Kidney (tissue), 14 donors: ENCODE measurements around the gene SECTM1. TPM values are rescaled to one million over a fixed set of nuclear protein-coding genes. Genes with fewer than 3 reads are reported as not detected.

Source experiments
- DNase-seq, 5 donors: peaks; one replicate each; pipeline ENCODE4 v3.0.0-alpha.2; 2013 to 2020
- FAIRE-seq: peaks from 2 replicates; lab custom pipeline; 2012; peaks lifted over from hg19 to GRCh38; lab: Jason Lieb, UNC
- H3K27ac ChIP-seq, 2 donors: one replicate each; pipeline ENCODE4 v1.7.0; 2013; ENCODE audit warnings: low read depth in 2 of 2, low read length in 2 of 2, inconsistent platforms in 1 of 2
- H3K27me3 ChIP-seq: one replicate; pipeline ENCODE4 v1.7.1; 2013; ENCODE audit warnings: low read length, inconsistent platforms; ENCODE audit not compliant: control insufficient read depth, insufficient read depth
- H3K36me3 ChIP-seq, 3 donors: one replicate each; pipeline versions ENCODE4 v1.7.0 to v1.7.1; 2013; ENCODE audit warnings: low read length in 3 of 3, control low read depth in 1 of 3, inconsistent platforms in 1 of 3; ENCODE audit not compliant: insufficient read depth in 3 of 3, control insufficient read depth in 2 of 3
- H3K4me1 ChIP-seq, 3 donors: one replicate each; pipeline versions ENCODE4 v1.7.0 to v1.7.1; 2013; ENCODE audit warnings: low read length in 3 of 3, inconsistent platforms in 1 of 3, low read depth in 1 of 3; ENCODE audit not compliant: control insufficient read depth in 2 of 3, insufficient read depth in 2 of 3
- H3K4me3 ChIP-seq, 3 donors: one replicate each; pipeline versions ENCODE4 v1.7.0 to v1.8.1; 2013; ENCODE audit warnings: low read length in 3 of 3, control low read depth in 1 of 3, inconsistent platforms in 1 of 3
- H3K9ac ChIP-seq, 3 donors: one replicate each; pipeline versions ENCODE4 v1.7.0 to v1.7.1; 2013; ENCODE audit warnings: low read length in 3 of 3, control low read depth in 1 of 3, inconsistent platforms in 1 of 3
- H3K9me3 ChIP-seq, 3 donors: one replicate each; pipeline versions ENCODE4 v1.7.0 to v1.7.1; 2013; ENCODE audit warnings: low read length in 3 of 3, control low read depth in 1 of 3, inconsistent platforms in 1 of 3; ENCODE audit not compliant: control insufficient read depth in 2 of 3, insufficient read depth in 1 of 3
- intact Hi-C: fragments of 100-400 bp; cut with DNase I; formaldehyde crosslinking; loops from one replicate; pipeline ENCODE4 v1.11.1; 2022
- polyA plus RNA-seq: library from polyadenylated mRNA; stranded (reverse); fragments of 350-450 nt; fragmentation: Illumina TruSeq; extraction: RNeasy Lipid Tissue Mini Kit (QIAGEN cat#74804); gene quantifications from one replicate; pipeline ENCODE4 v1.2.3, GENCODE V29; 2014; ENCODE audit warnings: low read depth, low replicate concordance; ENCODE audit not compliant: insufficient read depth
- total RNA-seq: library from RNA; stranded (reverse); fragmentation: NEBNext Ultra II Directional; extraction: Animal tissue kit (Norgen Biotek cat#: 25700); gene quantifications from one replicate; pipeline ENCODE4 v1.2.1, GENCODE V29; 2021
- TF ChIP-seq, protein P1 (sequence below): IDR thresholded peaks from 3 replicates; pipeline ENCODE4 v1.5.1; 2012; ENCODE audit warnings: mild to moderate bottlenecking, moderate library complexity, borderline replicate concordance; ENCODE audit not compliant: insufficient read depth; ENCODE audit errors: extremely low read depth
- donor health status: control.
- donor health status: control.
- donor health status: control.
- donor health status: control.
- donor health status: control.
- donor health status: DM: yes; HTN: yes; CAD: no.
- donor health status: Normal renal cell carcinoma (clear cell type).

SECTM1 gene
- total and polyA plus RNA-seq, 2 donors from 2014 or later = 15.4 to 87.5 TPM

DNA sequence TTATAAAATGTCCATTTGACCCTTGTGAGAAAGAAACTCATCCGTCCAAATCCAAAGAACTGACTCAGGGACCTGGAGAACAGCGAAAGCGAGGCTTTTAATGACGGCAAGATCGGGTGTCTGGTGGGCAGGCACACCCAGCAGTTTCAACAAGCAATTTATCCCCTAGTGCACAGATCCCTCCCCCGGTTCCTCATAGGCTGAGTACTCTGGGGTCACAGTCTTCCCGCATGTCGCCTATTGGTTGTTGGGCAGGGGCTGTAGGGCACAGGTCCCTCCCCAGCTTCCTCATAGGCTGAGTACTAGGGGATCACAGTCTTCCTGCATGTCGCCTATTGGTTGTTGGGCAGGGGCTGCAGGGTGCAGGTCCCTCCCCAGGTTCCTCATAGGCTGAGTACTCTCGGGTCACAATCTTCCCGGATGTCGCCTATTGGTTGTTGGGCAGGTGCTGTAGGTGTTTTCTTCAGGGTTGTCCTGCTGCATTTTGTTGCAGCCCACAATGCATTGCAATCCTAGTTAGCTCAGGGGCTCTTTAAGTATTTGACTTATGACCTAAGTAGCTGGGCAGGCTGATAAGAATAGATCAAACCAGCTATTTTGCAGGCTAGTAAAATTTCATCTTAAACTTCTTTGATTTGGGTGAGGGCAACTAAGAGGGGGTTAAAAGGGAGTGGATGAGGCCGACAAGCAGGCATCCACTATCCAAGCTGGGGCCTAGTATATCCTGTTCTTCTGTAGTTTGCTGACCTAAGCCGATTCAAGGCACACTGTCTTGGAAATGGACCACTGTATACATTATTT is 34.4 kb upstream of the SECTM1 start:
- intact Hi-C loops = no loop called here
- no peaks in the 10 kb centered on the region for H3K27me3 ChIP-seq

DNA sequence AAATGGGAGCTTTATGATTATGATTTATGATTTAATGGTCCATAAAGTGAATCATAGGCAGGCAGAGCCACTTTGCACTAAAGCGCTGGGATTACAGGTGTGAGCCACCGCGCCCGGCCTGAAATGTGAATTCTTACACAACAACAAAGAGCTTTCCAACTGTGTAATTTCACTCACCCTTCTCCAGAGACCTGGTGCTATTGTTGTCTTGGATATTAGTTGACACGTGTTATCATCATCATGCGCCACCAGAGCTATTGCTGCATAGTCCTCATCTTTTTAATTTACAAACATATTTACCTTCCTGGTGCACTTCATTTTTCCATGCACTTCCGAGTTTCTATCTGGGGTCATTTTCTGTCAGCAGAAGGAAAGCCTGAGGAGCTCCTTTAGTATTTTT is 33.2 kb upstream of the SECTM1 start:
- H3K27ac ChIP-seq = no peak overlapping the region
- H3K9ac ChIP-seq = no peak overlapping the region
- no peaks in the 10 kb centered on the region for H3K36me3 ChIP-seq
- H3K27me3 ChIP-seq = no peaks in the 10 kb centered on the region
- H3K9me3 ChIP-seq = no peaks in the 10 kb centered on the region
- intact Hi-C loops = no loop called here
- DNase-seq (no peak), FAIRE-seq (no peak)
- TF ChIP-seq, protein P1, sequence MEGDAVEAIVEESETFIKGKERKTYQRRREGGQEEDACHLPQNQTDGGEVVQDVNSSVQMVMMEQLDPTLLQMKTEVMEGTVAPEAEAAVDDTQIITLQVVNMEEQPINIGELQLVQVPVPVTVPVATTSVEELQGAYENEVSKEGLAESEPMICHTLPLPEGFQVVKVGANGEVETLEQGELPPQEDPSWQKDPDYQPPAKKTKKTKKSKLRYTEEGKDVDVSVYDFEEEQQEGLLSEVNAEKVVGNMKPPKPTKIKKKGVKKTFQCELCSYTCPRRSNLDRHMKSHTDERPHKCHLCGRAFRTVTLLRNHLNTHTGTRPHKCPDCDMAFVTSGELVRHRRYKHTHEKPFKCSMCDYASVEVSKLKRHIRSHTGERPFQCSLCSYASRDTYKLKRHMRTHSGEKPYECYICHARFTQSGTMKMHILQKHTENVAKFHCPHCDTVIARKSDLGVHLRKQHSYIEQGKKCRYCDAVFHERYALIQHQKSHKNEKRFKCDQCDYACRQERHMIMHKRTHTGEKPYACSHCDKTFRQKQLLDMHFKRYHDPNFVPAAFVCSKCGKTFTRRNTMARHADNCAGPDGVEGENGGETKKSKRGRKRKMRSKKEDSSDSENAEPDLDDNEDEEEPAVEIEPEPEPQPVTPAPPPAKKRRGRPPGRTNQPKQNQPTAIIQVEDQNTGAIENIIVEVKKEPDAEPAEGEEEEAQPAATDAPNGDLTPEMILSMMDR = no peak
- H3K4me3 ChIP-seq = no peak overlapping the region
- H3K4me1 ChIP-seq = peaks cover 0 to 6% (median 0%) of the 10 kb centered on the region in 3 donors

More for the DNA sequence above, 34.4 kb upstream of the SECTM1 start:
- Histone ChIP-seq H3K27ac (no peak overlapping the region), H3K36me3 (no peaks in the 10 kb centered on the region), H3K9ac (no peak overlapping the region), H3K4me3 (no peak overlapping the region), H3K9me3 (no peaks in the 10 kb centered on the region), H3K4me1 (peaks cover 0 to 6% (median 0%) of the 10 kb centered on the region in 3 donors)
- peak in 2 of 5 donors; percentile 65 to 74 for DNase-seq
- TF ChIP-seq, protein P1 = no peak
- no peak for FAIRE-seq

DNA sequence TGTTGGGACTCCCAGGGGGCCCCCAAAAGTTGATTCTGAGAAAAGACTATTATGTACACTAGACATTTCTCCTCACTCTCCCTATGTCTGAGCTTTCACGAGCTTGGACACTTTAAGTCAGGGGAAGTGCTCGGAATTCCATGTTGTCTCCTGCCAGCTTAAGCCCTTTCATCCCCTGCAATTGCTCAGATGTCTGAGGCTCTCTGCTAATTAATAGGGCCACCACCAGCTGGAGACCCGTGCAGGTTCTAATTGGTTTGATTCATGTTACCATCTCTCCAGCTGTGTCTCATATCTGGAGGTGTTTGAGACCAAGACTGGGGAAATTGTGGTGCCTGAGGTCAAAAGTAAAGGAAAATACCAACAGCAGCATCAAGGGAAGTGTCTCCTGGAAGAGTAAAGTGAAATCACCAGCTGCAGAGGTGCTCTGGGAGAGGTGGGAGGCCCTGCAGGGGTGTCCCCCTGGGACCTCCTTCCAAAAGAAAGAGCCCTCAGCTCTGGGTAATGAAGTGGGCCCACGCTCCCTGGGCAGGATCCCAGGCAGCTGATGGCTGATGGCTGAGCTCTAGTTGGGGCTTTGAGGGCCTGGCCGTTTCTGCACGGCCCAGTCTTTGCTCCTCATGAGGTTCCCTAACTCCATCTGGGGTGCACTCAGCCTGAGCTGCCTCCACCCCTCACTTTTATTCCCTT is 32.2 kb upstream of the SECTM1 start:
- H3K27ac ChIP-seq = no peak overlapping the region
- TF ChIP-seq, protein P1 = no peak
- FAIRE-seq = no peak
- no peaks in the 10 kb centered on the region for H3K36me3 ChIP-seq
- H3K4me1 ChIP-seq = peaks cover 0 to 3% (median 0%) of the 10 kb centered on the region in 3 donors
- H3K9me3 ChIP-seq = no peaks in the 10 kb centered on the region
- intact Hi-C loops = no loop called here
- H3K4me3 ChIP-seq = no peak overlapping the region
- H3K9ac ChIP-seq = no peak overlapping the region
- no peaks in the 10 kb centered on the region for H3K27me3 ChIP-seq
- no peak for DNase-seq
